Left colon (tissue), 2 donors: ENCODE measurements around the gene IGF2BP3. TPM values are rescaled to one million over a fixed set of nuclear protein-coding genes. Genes with fewer than 3 reads are reported as not detected.

Source experiments
- ATAC-seq: fragments of 200-7000 bp; cut with Tn5 transposase; one replicate; pipeline ENCODE4 v1.9.1; 2020; ENCODE audit warnings: mild to moderate bottlenecking, moderate library complexity
- DNase-seq, 2 donors: peaks; one replicate each; pipeline ENCODE4 v3.0.0-alpha.2; 2020
- intact Hi-C, 2 donors: fragments of 100-400 bp; cut with DNase I in 1 of 2; cut with micrococcal nuclease in 1 of 2; formaldehyde crosslinking; loops; one replicate each; pipeline versions ENCODE4 v1.11.2 to v1.14.0; 2022; cut with DNase I, micrococcal nuclease
- total RNA-seq, 2 donors: library from RNA; stranded (reverse); fragmentation: NEBNext Ultra II Directional; extraction: Animal tissue kit (Norgen Biotek cat#: 25700); gene quantifications; one replicate each; pipeline ENCODE4 v1.2.1, GENCODE V29; 2021
- donor health status: DM: no; HTN: no; CAD: no.
- donor health status: DM: yes; HTN: yes; CAD: no.

IGF2BP3 gene
- total RNA-seq, 2 donors from 2014 or later: 0.53 TPM; not detected in 1

DNA sequence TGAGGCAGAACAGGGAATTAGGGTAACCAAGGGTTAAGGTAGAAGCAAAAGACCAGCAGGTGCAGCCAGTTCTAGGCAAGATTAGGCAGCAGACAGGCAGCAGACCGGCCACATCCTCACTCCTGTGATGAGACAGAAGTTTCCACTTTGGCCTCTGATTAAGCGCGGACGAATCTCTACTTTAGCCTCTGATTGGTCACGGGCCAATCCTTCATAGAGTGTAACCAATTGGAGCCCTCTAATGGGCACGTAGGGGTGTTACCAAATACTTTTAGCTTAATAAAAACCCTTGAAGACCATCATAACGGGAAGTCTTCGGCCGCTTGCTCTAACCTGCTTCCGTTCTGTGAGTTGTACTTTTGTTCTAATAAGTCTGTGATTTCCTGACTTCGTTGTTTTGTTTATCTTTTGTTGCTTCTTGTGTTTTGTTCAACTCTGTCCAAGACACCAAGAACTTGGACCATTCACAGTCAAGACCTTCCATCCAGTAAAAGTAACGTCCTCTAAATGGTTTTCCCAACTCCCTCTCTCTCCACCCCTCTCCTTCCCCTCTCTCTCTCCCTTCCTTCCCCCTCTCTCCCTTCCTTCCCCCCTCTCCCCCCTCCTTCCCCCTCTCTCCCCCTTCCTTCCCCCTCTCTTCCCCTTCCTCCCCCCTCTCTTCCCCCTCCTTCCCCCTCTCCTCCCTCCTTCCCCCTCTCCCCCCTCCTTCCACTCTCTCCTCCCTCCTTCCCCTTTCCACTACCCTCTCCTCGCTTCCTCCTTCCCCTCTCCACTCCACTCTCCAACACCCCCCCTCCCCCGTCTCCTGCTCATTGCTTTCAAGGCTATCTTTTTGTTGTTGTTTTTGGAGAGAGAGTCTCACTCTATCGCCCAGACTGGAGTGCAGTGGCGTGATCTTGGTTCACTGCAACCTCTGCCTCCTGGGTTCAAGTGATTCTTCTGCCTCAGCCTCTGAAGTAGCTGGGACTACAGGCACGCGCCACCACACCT lies 184.3 kb downstream of the IGF2BP3 start:
- DNase-seq (no peak), ATAC-seq (no peak)
- intact Hi-C loops: no loop called here

DNA sequence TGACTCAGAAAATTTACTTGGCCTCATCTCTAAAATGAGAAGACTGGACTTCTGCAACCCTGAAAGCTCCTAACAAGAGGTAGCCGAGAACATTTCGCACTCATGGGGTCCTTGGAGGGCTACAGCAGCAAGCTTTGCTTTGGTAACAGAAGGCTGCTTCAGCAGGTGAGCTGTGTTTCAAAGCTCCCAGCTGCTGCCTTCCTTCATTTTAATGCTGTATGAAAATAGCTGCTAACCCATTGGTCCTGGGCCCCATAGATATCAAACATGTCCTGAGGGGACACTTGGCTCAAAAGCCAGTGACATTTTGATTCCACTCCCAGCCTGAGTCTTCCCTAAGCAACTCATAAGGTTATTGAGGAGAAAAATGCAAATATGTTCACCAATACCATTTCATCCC lies 185.4 kb downstream of the IGF2BP3 start:
- DNase-seq (no peak), ATAC-seq (no peak)
- intact Hi-C loops: no loop called here

DNA sequence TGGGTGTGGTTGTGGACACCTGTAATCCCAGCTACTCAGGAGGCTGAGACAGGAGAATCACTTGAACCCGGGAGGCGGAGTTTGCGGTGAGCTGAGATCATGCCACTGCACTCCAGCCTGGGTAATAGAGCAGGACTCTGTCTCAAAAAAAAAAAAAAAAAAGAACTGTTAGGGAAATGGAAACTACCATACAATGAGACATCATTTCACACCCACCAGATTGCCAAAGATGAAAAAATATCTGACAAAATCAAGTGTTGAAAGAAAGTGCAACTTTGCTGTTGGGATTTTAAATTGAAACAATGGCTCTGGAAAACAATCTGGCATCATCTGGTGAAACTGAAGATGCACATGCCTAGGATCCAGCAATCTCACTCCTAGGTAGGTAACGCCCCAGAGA lies 187.2 kb downstream of the IGF2BP3 start:
- ATAC-seq (no peak), DNase-seq (no peak)
- intact Hi-C loops: no loop called here

DNA sequence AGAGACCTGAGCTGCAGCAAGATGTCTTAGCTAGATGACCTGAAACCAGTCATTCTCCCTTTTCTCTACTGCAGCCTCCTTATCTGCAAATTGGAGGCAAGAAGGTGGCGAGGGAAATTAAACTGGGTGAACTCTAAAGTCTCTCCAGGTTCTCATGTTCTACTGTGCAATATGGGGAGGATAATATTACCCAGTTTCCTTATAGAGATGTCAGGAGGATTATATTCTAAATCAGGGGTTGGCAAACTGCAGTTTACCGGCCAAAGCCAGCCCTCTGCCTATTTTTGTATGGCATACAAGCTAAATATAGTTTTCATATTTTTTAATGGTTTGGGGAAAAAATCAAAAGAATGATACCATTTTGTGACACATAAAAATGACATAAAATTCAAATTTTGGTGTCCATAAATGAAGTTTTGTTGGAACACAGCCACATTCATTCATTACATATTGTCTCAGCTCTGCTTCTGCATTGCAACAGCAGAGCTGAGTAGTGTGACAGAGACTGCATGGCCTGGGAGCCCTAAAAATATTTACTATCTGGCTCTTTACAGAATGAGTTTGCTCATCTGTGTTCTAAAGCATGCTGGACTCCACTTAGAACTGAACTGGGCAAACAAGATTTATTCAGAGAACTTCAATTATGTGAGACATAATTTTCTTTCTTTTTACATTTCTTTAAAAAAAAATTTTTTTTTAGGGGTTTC lies 190.3 kb downstream of the IGF2BP3 start:
- intact Hi-C loops: no loop called here
- DNase-seq (no peak), ATAC-seq (no peak)

DNA sequence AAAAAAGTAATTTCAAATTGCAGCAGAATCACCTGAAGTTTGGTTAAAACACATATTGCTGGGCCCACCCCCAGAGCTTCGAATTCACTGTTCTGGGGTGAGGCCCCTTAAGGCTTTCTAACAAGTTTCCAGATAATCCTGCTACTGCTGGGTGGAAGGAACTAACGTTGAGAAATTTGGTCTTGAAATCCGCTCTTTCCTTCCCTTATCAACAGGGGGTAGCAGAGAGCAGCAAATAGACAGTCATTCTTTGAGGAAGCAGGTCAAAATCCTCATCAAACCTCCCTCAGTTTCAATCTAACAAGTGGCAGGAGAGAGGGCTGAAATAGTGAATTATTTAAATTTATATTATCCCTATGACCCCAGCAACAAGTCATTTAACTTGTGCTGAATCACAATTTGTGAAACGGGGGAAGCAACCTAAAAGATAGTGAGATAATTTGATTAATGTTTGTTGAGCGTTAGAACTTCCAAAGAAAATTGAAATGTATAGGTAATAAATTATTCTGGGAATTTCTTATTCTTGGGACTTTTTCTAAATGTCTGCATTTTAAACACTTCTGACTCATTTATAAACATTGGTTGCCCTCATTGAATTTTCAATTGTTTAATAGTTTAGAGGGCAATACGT lies 192.8 kb downstream of the IGF2BP3 start:
- intact Hi-C loops: no loop called here
- ATAC-seq (peak; percentile 44), DNase-seq (no peak)

DNA sequence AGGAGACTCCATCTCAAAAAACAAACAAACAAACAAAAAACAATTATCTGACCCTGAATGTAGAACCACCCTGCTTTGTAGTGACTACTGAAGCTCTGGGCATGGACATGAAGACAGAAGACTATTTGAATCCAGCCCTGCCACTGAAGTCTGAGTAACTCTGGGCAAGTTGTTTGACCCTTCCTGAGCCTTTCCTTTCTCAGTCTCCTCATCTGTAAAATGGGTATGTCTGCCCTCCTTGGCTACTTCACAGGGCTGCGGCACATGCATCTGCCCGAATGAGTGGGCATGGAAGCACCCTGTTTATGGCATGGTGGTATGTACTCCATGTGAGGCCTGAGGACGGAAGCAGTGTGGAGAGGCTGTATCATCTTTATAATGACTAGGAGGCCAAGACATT lies 193.3 kb downstream of the IGF2BP3 start:
- ATAC-seq (no peak), DNase-seq (no peak)
- intact Hi-C loops: no loop called here

DNA sequence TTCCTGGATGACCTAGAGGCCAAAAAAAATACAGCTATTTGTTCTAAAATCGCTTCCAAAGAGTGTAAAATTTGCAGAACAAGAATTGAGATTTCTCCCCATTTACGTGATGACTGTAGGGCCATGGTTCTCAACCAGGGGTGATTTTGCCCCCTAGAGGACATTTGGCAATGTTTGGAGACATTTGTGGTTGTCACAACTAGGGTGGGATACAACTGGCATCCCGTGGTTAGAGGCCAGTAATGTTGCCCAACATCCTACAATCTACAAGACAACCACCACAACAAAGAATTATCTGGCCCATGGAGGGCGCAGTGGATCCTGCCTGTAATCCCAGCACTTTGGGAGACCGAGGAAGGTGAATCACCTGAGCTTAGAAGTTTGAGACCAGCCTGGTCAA lies 193.9 kb downstream of the IGF2BP3 start:
- DNase-seq: no peak
- ATAC-seq: no peak
- intact Hi-C loops: no loop called here

DNA sequence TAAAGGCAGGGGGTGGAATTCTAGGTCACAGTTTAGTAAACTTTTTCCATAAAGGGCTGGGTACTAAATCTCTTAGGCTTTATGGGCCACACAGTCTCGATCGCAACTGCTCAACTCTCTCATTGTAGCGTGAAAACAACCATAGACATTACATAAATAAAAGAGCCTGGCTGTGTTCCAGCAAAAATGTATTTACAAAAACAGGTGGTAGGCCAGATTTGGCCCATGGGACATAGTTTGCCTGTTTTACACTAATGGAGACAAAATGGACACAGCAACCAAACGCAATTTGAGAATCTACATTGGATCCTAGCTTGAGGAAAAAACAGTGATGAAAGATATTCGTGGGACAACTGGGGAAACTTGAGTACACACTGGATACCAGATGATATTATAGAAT lies 194.4 kb downstream of the IGF2BP3 start:
- DNase-seq (no peak), ATAC-seq (no peak)
- intact Hi-C loops: no loop called here

DNA sequence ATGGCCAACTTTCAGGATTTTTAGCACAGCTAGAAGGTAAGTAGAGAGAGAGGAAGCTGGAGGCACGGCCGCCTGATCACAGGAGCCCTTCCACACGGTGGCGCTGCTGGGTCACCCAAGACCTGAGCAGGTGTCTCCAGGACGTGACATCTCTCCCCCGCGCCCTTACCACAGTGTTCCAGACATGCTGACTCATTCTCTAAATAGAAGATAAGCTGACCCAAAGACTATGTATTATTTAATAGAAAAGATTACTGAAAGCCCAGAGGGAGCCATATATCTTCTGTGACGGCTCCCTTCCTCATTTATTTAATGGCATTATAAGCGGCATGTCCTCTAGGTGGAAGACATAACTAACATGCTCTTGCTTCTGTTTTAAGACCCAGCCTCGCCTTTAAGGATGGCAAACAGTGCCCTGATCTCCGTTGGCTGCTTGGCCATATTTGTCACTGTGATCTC lies 197.1 kb downstream of the IGF2BP3 start:
- peak; percentile 90 to 97 for DNase-seq
- intact Hi-C loops: no loop called here
- peak; percentile 98 for ATAC-seq

DNA sequence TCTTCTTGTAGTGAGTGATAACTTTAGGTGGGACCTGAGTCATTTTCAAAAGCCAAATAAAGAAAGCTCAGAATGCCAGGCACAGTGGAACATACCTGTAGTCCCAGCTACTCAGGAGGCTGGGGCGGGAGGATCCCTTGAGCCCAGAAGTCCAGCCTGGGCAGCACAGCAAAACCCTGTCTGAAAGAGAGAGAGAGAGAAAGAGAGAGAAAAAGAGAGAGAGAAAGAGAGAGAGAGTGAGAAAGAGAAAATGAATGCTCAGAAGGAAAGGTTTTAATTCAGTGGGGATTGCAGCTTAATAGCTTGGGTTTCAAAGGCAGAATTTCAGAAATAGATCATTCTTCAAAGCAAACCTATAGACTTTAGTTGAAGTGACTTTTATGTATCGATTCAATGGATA lies 198.0 kb downstream of the IGF2BP3 start:
- ATAC-seq: no peak
- intact Hi-C loops: no loop called here
- DNase-seq: no peak

DNA sequence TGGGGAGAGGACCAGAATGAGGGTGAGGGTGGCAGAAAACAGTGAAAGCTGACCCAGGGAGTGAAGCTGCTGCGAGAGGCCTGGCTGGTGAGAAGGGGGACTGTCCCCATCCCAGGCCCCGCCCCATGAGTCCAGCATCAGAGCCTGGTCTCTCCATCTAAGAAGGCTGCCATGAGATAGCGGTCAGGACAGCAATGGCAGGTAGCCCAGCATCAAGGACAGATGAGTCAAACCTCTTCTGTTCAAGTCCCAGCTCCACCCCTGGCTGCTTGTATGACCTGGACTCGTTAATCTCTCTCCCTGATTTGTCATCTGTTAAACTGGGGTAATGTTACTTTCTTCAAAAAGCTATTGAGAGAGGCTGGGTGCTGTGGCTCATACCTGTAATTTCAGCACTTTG lies 201.5 kb downstream of the IGF2BP3 start:
- DNase-seq: no peak
- intact Hi-C loops: no loop called here
- no peak for ATAC-seq

DNA sequence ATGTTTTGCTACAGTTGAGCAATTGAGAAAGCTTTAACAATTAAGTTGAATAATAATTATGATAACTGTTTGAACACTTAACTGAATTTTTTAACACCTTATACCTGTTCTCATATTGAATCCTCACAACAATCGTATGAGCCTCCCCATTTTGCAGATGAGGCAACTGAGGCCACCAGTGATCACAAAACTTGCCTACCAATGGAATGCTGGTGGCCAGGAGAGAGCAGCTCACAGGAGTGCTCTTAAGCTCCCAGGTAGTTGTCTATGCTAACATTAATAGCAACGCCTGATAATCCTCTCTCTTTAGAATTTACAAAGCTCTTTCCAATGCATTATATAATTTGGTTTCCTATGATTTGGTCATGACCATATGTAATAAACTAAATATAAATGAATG lies 202.1 kb downstream of the IGF2BP3 start:
- DNase-seq (no peak), ATAC-seq (no peak)
- intact Hi-C loops: no loop called here

DNA sequence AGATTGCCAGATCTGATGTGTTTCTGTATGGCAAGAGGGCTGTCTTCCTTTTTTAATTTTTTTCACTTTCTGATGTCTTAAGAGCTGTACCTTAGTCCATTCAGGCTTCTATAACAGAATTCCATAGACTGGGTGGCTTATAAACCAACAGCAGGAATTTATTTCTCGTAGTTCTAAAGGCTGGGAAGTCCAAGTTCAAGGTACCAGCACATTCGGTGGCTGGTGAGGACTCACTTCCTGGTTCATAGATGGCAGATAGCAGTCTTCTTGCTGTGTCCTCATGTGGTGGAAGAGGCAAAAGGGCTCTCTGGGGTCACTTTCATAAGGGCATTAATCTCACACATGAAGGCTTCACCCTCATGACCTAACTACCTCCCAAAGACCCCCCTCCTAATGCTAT lies 202.9 kb downstream of the IGF2BP3 start:
- intact Hi-C loops: no loop called here
- DNase-seq (no peak), ATAC-seq (no peak)

DNA sequence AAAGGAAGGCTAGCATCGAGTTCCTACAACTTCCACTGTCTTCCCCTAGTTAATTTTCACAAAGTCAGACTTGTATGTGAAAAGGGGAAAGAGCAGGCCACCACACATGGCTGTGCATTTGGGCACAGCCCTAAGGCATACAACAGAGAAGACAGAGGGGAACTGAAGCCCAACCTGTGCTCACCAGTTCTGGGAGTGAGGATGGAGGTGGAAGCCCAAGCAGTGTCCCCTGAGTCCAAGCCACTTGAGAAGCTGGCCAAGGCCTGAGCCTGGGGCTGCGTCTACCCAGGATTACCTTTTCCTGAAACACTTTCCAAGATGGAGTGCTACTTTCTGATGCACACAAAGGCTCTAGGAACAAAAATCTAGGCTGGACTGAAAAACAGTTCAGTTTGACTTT lies 203.4 kb downstream of the IGF2BP3 start:
- intact Hi-C loops: no loop called here
- ATAC-seq (no peak), DNase-seq (no peak)

DNA sequence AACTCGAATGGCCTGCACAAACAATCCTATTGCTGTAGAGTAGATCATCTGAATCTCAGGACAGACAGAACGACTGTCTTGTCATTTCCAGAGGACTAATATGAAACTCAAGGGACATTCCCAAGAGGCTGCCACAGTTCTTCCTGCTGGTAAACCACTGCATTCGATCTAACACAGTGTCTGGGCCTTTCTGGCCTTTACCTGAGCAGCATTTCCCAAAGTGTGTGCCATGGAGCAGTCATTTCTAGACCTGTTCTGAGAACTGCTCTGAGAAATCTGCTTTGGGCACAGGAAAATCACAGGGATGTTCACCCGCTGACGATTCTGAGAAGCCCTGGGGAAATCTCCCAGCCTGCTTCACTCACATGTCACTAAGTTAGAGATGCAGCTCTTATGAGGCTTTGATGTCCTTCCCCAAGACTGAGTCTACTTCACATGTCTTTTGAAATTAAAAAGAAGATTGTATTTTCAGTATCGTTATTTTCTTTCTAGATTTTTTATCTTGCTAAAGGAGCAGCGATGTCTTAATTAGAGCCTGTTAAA lies 205.3 kb downstream of the IGF2BP3 start:
- DNase-seq: no peak
- no peak for ATAC-seq

DNA sequence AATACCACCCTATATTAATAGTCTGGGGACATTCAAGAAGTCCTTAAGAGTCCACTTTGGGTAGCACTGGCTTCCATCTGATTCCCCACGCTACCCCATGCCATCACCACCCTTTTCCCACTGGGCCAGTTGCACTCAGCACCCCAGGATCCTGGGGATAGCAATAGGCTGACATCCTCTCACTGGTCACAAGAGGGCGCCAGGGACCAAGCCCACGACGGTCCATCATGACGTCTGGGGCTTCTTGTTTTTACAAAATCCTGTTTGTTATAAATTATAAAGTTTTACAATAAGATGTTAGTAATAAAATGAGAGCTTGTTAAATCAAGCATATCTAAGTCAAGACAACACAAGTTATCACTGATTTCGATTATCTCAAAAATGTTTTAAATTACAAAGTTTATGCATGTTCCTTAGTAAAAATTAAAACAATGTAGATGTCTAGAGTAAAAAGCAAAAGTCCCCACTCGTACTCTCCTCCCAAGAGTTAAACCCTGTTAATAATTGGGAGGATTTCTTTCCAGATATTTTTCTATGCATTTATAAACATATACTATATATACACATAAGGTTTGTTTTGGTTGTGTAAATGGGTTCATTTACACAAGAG lies 208.3 kb downstream of the IGF2BP3 start:
- DNase-seq: peak in 1 of 2 donors; percentile 54
- intact Hi-C loops: no loop called here
- ATAC-seq: peak; percentile 68

More for the DNA sequence above, 205.3 kb downstream of the IGF2BP3 start:
- intact Hi-C loops: no loop called here

DNA sequence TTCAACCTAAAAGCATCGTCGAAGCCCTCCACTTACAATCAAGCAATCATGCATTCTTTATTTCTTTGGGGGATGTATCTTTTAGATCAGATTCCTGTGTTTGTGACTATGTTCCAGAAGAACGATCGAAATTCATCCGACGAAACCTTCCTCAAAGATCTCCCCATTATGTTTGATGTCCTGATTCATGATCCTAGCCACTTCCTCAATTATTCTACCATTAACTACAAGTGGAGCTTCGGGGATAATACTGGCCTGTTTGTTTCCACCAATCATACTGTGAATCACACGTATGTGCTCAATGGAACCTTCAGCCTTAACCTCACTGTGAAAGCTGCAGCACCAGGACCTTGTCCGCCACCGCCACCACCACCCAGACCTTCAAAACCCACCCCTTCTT lies 209.9 kb downstream of the IGF2BP3 start:
- intact Hi-C loops: no loop called here
- no peak for DNase-seq
- no peak for ATAC-seq
